ENCODE results near the gene EGR4.
"Not testable (repeated sequence)": the region's sequence is repeated elsewhere in the genome, so short reads cannot be mapped to it uniquely, and the experiment has no call there.

The EGR4 gene

GRCh38 chr2:73263540-73264331 lies 29.6 kb downstream of the EGR4 start:
- DNase-seq (ENCODE audit: low read depth in 2 of 2), result no peak

DNA sequence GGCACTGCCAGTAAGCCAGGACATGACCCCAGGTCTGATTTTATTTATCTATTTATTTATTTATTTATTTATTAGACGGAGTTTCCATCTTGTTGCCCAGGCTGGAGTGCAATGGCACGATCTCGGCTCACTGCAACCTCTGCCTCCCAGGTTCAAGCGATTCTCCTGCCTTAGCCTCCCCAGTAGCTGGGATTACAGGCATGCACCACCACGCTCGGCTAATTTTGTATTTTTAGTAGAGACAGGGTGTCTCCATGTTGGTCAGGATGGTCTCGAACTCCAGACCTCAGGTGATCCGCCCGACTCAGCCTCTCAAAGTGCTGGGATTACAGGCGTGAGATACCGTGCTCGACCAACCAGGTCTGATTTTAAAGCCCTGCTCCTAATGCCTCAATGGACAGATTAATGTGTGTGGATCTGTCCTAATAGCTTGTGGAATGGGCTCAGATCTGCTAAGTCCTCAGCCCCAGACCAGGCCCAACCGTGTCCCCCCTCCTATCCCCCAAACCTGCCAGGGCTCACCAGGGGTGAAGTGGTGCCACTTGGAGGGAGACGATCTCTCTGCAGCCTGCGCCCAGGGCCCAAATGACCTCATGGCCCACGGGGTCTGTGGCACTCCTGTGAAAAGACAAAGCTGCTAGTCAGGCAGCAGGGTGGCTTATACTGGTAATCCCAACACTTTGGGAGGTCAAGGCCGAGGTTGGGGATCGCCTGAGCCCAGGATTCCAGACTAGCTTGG lies 30.5 kb downstream of the EGR4 start:
- DNase-seq (ENCODE audit: low read depth in 2 of 2), result not testable (repeated sequence)

- DNase-seq (ENCODE audit: low read depth in 2 of 2), result no peak
Observed at GRCh38 chr2:73262108-73262651, 31.2 kb downstream of the EGR4 start.

DNA sequence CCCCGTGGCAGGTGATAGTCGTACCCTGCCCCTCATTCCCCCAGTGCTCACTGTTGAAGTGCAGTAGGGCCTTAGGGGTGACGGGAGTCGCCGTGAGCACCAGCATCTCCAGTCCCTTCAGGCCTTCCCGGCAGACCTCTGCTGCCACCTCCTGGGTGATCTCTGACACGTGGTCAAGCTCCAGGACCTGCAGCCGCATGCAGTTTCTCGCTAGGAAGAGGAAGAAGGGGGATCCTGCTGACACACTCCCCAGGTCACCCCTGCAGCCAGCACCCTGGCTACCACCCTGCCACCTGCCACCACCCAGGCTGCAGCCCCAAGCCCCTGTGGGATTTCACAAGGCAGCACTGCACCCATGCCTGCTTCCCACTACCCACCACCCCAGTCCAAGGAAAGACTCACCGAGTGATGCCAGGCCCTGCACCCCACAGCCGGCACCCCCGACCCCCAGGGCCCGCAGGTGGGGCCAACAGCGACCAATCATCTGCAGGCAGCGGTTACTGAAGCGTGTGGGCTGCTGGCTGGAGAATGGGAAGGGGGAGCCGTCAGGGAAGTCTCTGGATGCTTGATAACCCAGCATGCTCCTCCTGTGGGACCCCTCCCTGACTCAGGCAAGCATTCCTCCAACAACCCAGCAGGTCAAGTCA lies 32.9 kb downstream of the EGR4 start:
- DNase-seq (ENCODE audit: low read depth in 2 of 2), result no peak

GRCh38 chr2:73259704-73260337 lies 33.5 kb downstream of the EGR4 start:
- no peak for DNase-seq (ENCODE audit: low read depth in 2 of 2)

DNA sequence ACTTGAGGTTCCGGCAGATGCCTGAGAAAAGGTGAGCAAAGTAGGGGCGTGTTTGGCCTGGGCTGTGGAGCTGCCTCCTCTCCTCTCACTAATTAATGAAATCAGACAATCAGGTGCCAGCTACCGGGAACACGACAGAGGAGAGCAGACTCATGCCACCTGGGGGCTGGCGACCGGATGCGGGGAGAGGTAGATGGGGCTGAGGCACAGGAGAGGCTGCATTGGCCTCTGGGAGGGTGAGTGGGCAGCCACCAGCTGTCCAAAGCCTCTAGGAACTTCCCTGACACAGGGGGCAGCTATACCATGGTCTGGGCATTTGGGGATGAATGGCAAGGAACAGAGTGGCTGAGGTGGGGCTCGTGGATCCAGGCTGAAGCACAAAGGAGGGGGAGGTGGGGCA lies 34.1 kb downstream of the EGR4 start:
- DNase-seq (ENCODE audit: low read depth in 2 of 2), result no peak

GRCh38 chr2:73258913-73259215 lies 34.5 kb downstream of the EGR4 start:
- DNase-seq (ENCODE audit: low read depth in 2 of 2), result no peak

DNA sequence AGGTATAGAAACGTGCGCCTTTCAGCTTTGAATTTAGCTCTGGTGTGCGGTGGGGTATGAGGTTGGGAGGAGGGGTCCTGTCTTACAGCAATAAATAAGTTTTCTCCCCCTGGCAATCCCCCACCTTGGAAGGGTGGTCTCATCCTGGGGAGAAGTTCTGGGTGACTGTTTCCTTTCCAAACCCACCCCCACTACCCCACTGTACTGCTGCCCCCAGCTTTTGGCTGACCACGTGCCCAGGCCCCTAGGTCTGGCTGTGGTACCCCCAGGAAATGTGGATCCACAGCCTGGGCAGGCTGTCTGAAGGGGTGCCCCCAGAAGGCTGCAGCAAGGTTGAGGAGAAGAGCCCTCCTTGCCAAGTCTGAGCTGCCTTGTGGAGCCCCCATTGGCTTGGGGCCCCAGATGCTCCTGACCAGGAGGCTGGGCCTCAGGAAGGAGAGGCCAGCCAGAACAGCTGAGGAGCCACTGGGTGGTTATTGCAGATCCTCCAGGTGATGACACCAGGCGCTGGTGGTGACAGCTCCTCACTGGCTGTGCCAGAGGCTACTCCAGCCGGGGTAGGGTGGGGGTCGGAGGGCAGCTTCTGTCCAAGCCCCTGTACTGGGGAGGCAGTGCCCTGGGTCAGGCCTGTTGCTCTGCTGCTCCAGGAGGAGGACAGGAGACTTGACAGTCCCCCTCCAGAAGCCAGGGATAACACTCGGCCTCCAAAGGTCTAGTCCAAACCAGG lies 35.0 kb downstream of the EGR4 start:
- no peak for DNase-seq (ENCODE audit: low read depth in 2 of 2)

DNA sequence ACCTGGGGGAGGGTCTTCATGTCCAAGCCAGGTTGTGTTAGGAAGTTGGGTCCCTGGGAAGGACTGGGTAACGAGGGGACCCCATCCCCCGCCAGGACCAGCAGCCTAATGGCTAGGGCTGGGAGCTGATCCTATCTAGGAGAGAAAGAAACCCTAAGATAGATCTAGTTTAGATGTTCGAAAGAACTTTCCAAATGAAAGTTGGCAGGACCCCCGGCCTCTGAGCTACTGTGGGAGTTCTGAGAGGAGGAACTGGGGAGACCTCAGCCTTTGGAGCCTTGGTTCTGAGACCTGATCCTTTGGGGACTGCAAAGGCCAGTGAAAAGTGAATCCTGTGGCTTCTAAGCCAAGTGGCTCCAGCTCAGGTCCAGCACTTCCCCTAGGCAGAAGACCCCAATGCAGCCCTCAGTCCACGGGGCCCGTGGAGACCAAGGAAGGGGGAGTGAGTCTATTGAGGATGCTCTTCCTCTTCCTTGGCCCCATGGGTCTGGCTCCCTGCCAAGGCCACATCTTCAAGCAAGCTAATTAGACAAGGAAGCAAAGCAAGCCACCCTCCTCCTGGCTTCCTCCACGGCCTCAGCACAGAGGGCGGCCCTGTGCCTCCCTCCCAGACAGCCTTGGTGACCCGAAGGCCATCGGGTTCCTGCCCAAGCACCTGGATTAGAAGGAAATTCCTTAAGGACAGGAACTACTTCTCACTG lies 35.8 kb downstream of the EGR4 start:
- DNase-seq (ENCODE audit: low read depth in 2 of 2), result no peak

DNA sequence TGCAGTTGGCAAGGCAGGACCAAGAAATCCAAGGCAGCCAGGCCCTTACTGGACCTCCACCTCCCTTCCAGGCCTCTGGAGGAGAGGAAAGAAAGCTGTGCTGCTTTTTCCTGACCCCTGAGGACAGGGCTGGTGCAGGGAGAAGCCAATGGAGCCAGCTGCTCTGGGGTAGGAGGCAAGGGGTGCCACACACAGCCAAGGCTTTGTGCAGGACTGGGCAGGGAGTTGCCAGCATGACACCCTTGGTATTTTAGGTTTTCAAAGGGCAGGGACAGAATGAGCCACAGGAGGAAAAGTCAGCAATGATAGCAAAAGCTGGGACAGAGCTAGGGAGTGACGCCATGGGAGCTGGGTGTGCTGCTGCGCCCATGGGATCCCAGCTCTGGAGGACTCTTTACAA lies 36.3 kb downstream of the EGR4 start:
- DNase-seq (ENCODE audit: low read depth in 2 of 2), result no peak

GRCh38 chr2:73256618-73256922 lies 36.8 kb downstream of the EGR4 start:
- no peak for DNase-seq (ENCODE audit: low read depth in 2 of 2)

GRCh38 chr2:73255907-73256617 lies 37.3 kb downstream of the EGR4 start:
- DNase-seq (ENCODE audit: low read depth in 2 of 2), result no peak

DNA sequence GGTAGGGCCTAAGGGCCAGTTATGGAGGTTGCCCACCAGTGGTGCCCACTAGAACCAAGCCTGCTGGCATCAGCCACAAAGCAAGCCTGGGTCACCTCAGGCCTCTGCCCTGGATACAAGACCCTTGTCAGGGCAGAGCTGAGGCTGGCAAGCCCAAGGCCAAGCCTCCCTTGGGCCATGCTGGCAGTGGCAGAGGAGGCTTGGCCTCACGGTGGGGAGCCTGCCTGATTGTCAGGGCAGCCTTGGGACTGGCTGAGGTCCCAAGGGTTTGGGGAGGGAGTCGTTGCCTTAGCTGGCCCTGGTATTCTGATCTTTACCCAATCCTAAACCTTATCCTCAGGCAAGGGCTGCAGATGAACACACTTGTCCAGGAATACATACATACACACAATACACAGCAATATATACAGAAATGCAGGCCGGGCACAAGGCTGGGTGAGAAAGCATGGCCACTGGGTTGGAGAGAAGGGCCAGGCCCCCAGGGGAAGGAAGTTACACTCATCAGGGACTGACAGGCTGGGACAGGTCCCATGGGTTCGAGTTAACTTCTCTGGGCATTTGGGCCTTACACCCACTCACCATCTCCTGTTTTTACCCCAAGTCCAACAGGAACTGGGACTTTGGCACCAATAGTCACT lies 38.2 kb downstream of the EGR4 start:
- no peak for DNase-seq (ENCODE audit: low read depth in 2 of 2)

DNA sequence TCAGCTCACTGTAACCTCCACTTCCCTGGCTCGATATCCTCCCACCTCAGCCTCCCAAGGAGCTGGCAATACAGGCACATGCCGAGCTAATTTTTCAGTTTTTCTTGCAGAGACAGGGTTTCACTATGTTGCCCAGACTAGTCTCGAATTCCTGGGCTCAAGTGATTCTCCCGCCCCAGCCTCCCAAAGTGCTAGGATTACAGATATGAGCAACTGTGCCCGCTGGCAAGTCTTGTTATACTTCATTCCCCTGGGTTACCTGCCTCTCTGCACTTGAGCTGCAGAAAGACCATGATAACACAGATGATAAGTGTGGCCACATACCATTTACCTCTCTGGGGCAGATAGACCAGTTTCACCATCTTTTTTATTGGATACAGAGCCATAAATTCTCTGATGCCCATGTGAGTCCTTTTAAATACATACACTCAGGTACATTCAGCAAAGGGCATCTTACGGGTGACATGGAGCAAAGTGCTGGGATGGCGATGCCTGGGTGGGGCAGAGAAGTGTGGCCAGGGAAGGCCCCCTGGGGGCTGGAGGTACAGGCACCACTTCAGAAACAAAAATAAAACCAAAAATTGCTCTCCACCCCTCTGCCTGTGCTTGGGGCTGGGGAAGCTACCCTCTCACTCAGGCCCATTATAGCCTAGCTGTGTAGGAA lies 38.9 kb downstream of the EGR4 start:
- no peak for DNase-seq (ENCODE audit: low read depth in 2 of 2)

DNA sequence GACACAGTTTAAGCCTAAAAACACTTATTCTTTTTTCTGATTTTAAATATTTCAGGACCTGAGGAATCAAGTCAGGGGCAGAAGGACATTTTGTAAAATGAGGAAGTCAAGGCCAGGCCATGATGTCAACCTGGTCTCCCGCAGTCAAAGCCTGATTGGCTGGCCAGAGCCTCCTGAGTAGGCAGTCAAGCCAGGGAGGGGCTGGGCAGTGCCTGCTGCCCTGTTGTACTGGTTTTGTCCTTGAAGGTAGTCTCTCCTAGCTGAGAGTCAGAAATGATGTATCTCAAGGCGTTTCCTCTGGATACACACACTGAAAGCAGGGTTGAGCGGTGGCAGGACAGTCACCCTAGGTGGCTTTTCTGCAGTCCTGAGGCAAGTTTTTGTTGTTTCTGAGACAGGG lies 39.4 kb downstream of the EGR4 start:
- no peak for DNase-seq (ENCODE audit: low read depth in 2 of 2)

GRCh38 chr2:73253400-73253799 lies 39.9 kb downstream of the EGR4 start:
- DNase-seq (ENCODE audit: low read depth in 2 of 2), result no peak

DNA sequence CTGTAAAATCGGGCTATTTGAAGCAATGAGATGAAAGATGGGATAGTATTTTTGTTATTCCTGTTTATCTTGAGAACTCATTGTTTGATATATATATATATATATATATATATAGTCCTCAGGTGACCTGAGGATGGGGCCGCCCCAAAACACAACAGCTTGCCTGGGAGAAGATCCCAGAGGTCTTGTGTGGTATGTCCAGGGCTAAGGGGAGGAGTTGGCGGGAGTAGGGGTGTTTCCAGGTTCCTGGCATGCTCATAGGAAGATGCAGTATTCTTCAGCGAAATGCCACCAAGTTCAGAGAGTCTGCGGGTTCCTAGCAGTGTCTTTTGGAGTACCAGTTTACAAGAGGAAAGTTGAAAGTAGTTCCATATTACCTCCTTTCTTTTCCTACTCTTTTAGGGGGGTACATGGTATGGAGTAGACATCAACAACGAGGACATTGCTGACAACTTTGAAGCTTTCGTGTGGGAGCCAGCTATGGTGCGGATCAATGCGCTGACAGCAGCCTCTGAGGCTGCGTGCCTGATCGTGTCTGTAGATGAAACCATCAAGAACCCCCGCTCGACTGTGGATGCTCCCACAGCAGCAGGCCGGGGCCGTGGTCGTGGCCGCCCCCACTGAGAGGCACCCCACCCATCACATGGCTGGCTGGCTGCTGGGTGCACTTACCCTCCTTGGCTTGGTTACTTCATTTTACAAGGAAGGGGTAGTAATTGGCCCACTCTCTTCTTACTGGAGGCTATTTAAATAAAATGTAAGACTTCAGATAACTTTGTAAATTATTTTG lies 40.9 kb downstream of the EGR4 start:
- no peak for DNase-seq (ENCODE audit: low read depth in 2 of 2)

Measured in stimulated activated CD8-positive, alpha-beta memory T cell treated with anti-CD3 and anti-CD28 coated beads, Interleukin-2, amount 100 ng/mL, for 48 hours (primary cell).